Measurements from ENCODE around the gene TMEM74B. TPM values are rescaled to one million over a fixed set of nuclear protein-coding genes. Genes with fewer than 3 reads are reported as not detected.
"Not testable (repeated sequence)": the region's sequence is repeated elsewhere in the genome, so short reads cannot be mapped to it uniquely, and the experiment has no call there.

The TMEM74B gene
- total and polyA plus RNA-seq, 2 donors (not counting 1 experiment from before 2014, with no cell fraction given), result 0.42 to 1.4 TPM

DNA sequence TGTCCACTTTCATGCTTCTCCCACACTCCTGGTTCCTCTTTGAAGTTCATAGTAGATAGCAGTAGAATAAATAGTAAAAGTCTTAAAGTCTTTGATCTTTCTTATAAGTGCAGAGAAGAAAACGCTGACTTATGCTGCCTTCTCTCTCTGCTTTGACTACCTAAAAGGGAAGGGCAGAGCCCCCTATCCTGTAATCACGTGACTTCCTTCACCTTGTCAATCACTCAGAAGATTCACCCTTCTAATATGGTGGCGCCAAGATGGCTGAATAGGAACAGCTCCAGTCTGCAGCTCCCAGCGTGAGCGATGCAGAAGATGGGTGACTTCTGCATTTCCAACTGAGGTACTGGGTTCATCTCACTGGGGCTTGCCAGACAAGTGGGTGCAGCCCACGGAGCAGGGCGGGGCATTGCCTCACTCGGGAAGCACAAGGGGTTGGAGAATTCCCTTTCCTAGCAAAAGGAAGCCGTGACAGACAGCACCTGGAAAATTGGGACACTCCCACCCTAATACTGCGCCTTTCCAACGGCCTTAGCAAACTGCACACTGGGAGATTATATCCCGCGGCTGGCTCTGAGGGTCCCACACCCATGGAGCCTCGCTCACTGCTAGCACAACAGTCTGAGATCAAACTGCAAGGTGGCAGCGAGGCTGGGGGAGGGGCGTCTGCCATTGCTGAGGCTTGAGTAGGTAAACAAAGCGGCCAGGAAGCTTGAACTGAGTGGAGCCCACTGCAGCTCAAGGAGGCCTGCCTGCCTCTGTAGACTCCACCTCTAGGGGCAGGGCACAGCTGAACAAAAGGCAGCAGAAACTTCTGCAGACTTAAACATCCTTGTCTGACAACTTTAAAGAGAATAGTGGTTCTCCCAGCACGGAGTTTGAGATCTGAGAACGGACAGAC is 32.0 kb upstream of the TMEM74B start:
- CTCF ChIA-PET; H3K4me1 Mint-ChIP-seq; H3K79me2 ChIP-seq (ENCODE audit: control insufficient read depth, insufficient read depth, low read length); H3K27ac ChIP-seq (ENCODE audit: low read length in 2 of 2); H3K4me3 Mint-ChIP-seq; H3K9ac ChIP-seq (ENCODE audit: low read length); POLR2A ChIA-PET; H2AFZ ChIP-seq (ENCODE audit: insufficient read depth, low read depth, low read length, poor library complexity, severe bottlenecking); H3K4me1 ChIP-seq (ENCODE audit: control insufficient read depth in 2 of 2, insufficient read depth in 2 of 2, low read length in 2 of 2); H3K4me2 ChIP-seq (replicated peaks; ENCODE audit: low read depth, low read length, poor library complexity, severe bottlenecking); ATAC-seq (ENCODE audit: low read depth); intact Hi-C loops (cut with micrococcal nuclease); H4K20me1 ChIP-seq (ENCODE audit: control insufficient read depth, insufficient read depth, low read length, poor library complexity, severe bottlenecking); H3K27ac Mint-ChIP-seq; DNase-seq; H3K36me3 ChIP-seq (replicated peaks in 1 of 2; ENCODE audit: control extremely low read depth in 1 of 2, control insufficient read depth in 1 of 2, extremely low read depth in 1 of 2, insufficient read depth in 2 of 2, low read length in 1 of 2); H3K4me3 ChIP-seq (ENCODE audit: control extremely low read depth in 1 of 5, extremely low read depth in 1 of 5, insufficient read depth in 1 of 5, low read depth in 2 of 5, low read length in 4 of 5); H3K9me3 ChIP-seq (ENCODE audit: control extremely low read depth in 1 of 3, control insufficient read depth in 2 of 3, insufficient read depth in 1 of 3, low read length in 2 of 3); H3K9me3 Mint-ChIP-seq (ENCODE audit: insufficient read depth): not testable (repeated sequence)
- H3K27me3 Mint-ChIP-seq, result peaks cover 42% of the 10 kb centered on the region
- WGBS (ENCODE audit: insufficient coverage), result 91% methylated on average over 18 of the region's 19 CpGs
- H3K27me3 ChIP-seq (replicated peaks in 1 of 4; ENCODE audit: control extremely low read depth in 1 of 4, control insufficient read depth in 3 of 4, insufficient read depth in 4 of 4, low read length in 3 of 4), result peaks cover 0 to 12% (median 8%) of the 10 kb centered on the region in 4 experiments

DNA sequence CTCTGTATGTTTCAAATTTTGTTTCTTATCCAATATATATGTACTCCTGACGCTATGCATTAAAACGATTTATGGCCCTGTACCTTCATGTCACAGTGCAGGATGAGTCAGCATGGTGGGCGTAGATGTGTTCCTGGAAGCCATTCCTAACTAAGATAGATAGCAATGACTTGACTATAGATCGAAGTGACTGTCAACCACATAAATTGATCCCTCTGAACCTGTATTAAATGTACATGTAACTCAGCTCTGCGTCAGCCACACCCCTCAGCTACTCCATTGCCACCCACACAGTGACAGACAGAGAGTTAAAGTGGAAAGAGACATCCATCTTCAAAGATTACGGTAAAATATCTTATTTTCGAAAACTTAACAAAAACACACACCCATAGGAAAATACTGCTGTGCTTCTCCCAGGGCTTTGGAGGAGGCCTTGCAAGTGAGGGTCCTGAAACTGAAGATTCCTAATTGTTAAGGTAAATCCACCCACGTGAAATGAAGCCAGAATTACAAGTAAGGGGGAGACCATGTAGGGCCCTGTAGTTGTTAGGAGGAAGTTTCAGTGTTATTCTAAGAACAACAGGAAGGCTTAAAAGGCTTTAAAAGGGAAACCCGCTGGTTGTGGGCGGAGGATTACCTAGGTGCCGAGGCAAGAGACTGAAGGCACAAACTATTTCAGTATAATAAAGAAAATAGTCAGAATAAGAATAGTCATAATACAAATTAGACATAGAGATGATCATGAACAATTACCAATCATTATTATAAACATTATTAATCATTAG is 30.8 kb upstream of the TMEM74B start:
- no peak overlapping the region for H3K27ac ChIP-seq (ENCODE audit: low read length in 2 of 2)
- POLR2A ChIA-PET, result no interaction called here

More for the DNA sequence above, 30.8 kb upstream of the TMEM74B start:
- TF ChIP-seq CTCF (IDR thresholded peaks at IDR 0.05) (no peak), EZH2 (IDR thresholded peaks at IDR 0.05; ENCODE audit: borderline replicate concordance, insufficient read depth, low read depth, low read length, poor library complexity, severe bottlenecking) (no peak)
- no peaks in the 10 kb centered on the region for H3K9me3 ChIP-seq (ENCODE audit: control extremely low read depth in 1 of 3, control insufficient read depth in 2 of 3, insufficient read depth in 1 of 3, low read length in 2 of 3)
- H3K79me2 ChIP-seq (ENCODE audit: control insufficient read depth, insufficient read depth, low read length), result no peaks in the 10 kb centered on the region
- peaks cover 0 to 12% (median 8%) of the 10 kb centered on the region in 4 experiments for H3K27me3 ChIP-seq (replicated peaks in 1 of 4; ENCODE audit: control extremely low read depth in 1 of 4, control insufficient read depth in 3 of 4, insufficient read depth in 4 of 4, low read length in 3 of 4)
- H2AFZ ChIP-seq (ENCODE audit: insufficient read depth, low read depth, low read length, poor library complexity, severe bottlenecking), result no peak overlapping the region
- CTCF ChIA-PET, result interaction anchor here (0.6 kb wide), 1 partner anchor 397 kb away, joined by 3 read pairs; no protein-coding TSS in a partner anchor
- H3K4me3 Mint-ChIP-seq, result no peak overlapping the region
- H3K4me1 Mint-ChIP-seq, result peaks cover 3% of the 10 kb centered on the region
- no peak overlapping the region for H3K4me3 ChIP-seq (ENCODE audit: control extremely low read depth in 1 of 5, extremely low read depth in 1 of 5, insufficient read depth in 1 of 5, low read depth in 2 of 5, low read length in 4 of 5)
- peaks cover 0 to 3% of the 10 kb centered on the region in 2 donors for H3K4me1 ChIP-seq (ENCODE audit: control insufficient read depth in 2 of 2, insufficient read depth in 2 of 2, low read length in 2 of 2)
- WGBS (ENCODE audit: insufficient coverage), result 86% methylated on average over 1 of the region's 11 CpGs
- no peak overlapping the region for H3K9ac ChIP-seq (ENCODE audit: low read length)
- H3K9me3 Mint-ChIP-seq (ENCODE audit: insufficient read depth), result no peaks in the 10 kb centered on the region
- H4K20me1 ChIP-seq (ENCODE audit: control insufficient read depth, insufficient read depth, low read length, poor library complexity, severe bottlenecking), result no peaks in the 10 kb centered on the region
- no peak for DNase-seq
- H3K27ac Mint-ChIP-seq, result no peak overlapping the region
- H3K27me3 Mint-ChIP-seq, result peaks cover 46% of the 10 kb centered on the region
- no peak for ATAC-seq (ENCODE audit: low read depth)
- H3K4me2 ChIP-seq (replicated peaks; ENCODE audit: low read depth, low read length, poor library complexity, severe bottlenecking), result no peak overlapping the region
- intact Hi-C loops (cut with micrococcal nuclease), result no loop called here
- no peaks in the 10 kb centered on the region for H3K36me3 ChIP-seq (replicated peaks in 1 of 2; ENCODE audit: control extremely low read depth in 1 of 2, control insufficient read depth in 1 of 2, extremely low read depth in 1 of 2, insufficient read depth in 2 of 2, low read length in 1 of 2)
